GM13976 (cell line): ENCODE results near the gene KRT39.
"Not testable (repeated sequence)": the region's sequence is repeated elsewhere in the genome, so short reads cannot be mapped to it uniquely, and the experiment has no call there.

Source experiments
- DNase-seq: peaks from one replicate; pipeline ENCODE4 v3.0.0; 2012; ENCODE audit warnings: low spot score
- in situ Hi-C: fragments of 300-500 bp; cut with MboI; formaldehyde crosslinking; loops from one replicate; pipeline ENCODE4 v1.12.0; 2022; ENCODE audit warnings: low sequenced_read_pairs, mixed read lengths, inconsistent platforms; ENCODE audit not compliant: unreplicated experiment
- TF ChIP-seq, protein P1 (sequence below): IDR thresholded peaks from 2 replicates; pipeline ENCODE4 v1.5.1; 2012; ENCODE audit warnings: borderline replicate concordance, mild to moderate bottlenecking; ENCODE audit not compliant: insufficient read depth; ENCODE audit errors: extremely low read depth, missing control alignments, control extremely low read depth

KRT39 gene

DNA sequence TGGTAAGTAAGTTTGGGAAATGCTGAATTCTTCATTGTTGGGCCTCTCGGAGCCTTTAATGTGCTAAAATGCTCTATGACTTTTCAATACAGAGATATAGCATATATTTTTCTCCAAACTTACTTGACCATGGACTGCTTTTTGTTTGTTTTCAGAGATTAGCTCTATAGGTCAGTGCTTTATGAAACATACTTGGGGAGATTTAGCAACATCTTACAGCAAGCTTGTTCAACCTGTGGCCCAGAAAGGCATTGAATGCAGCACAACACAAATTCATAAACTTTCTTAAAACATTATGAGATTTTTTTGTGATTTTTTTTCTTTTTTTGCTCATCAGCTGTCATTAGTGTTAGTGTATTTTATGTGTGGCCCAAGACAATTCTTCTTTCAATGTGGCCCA is 43.2 kb upstream of the KRT39 start:
- in situ Hi-C loops, result no loop called here
- TF ChIP-seq, protein P1, sequence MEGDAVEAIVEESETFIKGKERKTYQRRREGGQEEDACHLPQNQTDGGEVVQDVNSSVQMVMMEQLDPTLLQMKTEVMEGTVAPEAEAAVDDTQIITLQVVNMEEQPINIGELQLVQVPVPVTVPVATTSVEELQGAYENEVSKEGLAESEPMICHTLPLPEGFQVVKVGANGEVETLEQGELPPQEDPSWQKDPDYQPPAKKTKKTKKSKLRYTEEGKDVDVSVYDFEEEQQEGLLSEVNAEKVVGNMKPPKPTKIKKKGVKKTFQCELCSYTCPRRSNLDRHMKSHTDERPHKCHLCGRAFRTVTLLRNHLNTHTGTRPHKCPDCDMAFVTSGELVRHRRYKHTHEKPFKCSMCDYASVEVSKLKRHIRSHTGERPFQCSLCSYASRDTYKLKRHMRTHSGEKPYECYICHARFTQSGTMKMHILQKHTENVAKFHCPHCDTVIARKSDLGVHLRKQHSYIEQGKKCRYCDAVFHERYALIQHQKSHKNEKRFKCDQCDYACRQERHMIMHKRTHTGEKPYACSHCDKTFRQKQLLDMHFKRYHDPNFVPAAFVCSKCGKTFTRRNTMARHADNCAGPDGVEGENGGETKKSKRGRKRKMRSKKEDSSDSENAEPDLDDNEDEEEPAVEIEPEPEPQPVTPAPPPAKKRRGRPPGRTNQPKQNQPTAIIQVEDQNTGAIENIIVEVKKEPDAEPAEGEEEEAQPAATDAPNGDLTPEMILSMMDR, result no peak
- no peak for DNase-seq

DNA sequence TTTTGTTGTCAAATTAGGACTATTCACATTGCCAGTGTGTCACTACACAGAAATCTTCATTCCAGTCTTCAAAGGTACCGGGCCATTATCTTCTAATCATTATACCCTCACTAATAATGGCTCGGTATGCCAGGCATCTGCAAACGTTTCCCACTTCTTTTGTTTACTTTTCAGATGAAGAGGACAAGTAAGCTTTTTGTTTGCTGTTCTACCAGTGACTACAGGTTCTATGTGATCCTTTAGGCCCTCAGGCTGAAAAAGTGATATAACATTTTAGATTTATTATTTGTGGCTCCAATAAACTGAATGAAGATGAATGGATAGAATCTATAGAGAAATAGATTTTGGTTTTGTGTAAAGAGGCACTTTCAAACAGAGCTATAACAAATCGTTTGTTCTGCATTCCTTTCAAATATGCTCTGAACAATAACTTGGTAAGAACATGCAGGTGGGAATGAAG is 42.6 kb upstream of the KRT39 start:
- in situ Hi-C loops, result no loop called here
- TF ChIP-seq, protein P1, result no peak
- DNase-seq, result no peak

DNA sequence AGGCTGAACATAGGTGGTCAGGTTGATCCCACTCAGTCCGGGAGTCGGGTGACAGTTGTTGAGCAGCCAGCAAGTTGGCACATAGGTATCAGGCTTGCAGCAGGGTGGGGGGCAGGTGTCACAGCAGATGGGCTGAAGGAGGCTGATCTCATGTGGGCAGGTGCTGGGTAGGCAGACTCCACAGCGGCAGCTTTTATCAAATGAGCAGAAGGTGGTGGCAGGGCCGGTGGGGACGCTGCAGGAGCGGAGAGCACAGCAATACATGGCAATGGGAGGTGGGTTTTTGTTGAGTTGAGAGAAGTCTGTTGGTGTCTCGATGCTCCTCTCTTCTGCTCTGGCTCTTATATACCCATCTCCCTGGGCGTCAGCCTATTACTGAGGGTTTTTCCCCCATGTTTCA is 42.1 kb upstream of the KRT39 start, which contains the start of gene KRTAP3-1:
Gene KRTAP3-1, minus strand, starts transcription at position 318 of the 400 bp plus-strand sequence. Its CDS starts 54 bp downstream, at position 264.
- DNase-seq, result no peak
- in situ Hi-C loops, result no loop called here
- TF ChIP-seq, protein P1, result no peak

DNA sequence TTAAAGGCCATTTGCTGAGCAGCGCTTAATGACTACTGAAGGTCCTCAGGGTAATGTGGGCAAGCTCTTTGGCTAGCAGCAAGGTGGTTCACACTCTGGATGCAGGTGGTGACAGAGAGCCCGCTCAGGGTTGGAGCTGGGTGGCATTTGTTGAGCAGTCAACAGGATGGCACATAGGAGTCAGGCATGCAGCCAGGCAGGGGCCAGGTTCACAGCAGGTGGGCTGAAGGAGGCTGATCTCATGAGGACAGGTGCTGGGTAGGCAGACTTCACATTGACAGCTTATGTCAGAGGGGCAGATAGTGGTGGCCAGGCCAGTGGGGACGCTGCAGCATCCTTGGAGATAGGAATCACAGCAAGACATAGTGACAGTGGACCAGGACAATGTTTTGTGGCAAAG is 37.6 kb upstream of the KRT39 start:
- in situ Hi-C loops, result no loop called here
- TF ChIP-seq, protein P1, result no peak
- DNase-seq, result no peak

DNA sequence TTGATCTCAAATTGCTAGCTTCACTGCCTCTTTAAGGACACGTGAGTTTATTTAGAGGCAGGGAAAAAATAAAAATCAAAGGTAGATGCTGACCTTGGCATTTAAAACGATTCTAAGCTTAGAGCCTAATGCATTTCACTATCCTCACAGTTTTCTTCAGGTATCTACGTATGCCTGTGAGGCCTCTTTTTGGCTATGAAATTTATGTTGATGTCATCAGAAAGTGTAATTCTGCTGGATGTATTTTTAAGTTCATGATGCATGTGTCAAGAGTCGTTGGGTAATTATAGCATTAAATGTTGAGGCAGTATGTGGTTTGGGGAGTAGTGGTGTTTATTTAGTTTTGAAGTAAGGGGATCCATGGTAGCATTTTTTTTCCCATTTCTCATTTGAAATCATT is 37.2 kb upstream of the KRT39 start:
- no peak for DNase-seq
- in situ Hi-C loops, result no loop called here
- TF ChIP-seq, protein P1, result no peak

DNA sequence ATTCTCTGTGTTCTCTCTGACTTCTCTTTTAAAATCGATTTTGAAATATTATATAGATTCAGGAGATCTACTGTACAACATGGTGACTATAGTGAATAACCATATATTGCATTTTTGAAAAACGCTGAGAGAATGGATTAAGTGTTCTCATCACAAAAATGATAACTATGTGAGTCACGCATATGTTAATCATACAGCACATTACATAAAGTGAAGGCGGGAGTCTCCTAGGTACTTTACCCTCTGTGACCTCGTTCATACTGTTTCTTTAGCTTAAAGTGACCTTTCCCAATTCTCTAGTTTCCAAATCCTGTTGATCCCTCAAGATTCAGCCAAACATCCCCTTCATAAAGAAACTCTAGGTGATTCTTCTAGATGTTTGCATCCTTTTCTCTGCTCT is 36.1 kb upstream of the KRT39 start:
- TF ChIP-seq, protein P1, result no peak

DNA sequence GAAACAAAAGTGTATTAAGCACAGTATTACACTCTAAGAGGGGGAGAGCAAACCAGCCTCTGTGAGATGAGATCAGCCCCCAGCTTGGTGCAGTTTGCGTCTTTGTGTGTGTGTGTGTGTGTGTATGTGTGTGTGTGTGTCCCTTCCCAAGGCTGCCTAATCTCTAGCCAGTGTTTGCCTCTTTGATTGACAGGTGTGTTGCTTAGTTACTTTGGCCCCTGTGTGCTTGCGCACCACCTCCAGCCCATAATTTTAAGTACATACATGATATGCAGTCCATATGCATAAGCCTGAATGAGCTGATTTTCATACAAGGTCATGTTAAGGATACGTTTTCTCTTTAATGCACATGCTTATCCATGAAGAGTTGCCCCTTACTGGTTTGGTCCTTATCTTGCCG is 35.0 kb upstream of the KRT39 start:
- TF ChIP-seq, protein P1, result no peak
- no peak for DNase-seq
- in situ Hi-C loops, result no loop called here

More for the DNA sequence above, 36.1 kb upstream of the KRT39 start:
- no peak for DNase-seq
- in situ Hi-C loops, result no loop called here

DNA sequence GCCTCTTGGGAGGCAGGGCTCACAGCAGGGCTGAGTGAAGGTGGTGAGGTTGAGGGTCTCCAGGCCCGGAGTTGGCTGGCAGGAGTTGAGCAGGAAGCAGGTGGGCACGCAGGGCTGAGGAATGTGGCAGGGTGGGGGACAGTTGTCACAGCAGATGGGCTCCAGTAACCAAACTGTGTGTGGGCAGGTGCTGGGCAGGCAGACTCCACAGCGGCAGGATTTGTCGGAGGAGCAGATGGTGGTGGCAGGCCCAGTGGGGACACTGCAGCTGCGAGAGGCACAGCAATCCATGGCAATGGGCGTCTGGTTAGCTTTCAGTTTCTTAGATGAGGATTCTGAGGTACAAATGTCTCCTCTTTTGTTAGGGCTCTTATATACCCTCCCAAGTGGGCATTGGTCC is 32.8 kb upstream of the KRT39 start, which contains the start of gene KRTAP3-2:
Gene KRTAP3-2, minus strand, starts transcription at position 344 of the 400 bp plus-strand sequence. Its CDS starts 53 bp downstream, at position 291.
- DNase-seq, in situ Hi-C loops: not testable (repeated sequence)
